Measurements from ENCODE around the gene OR51E1.

Gene OR51E1

DNA sequence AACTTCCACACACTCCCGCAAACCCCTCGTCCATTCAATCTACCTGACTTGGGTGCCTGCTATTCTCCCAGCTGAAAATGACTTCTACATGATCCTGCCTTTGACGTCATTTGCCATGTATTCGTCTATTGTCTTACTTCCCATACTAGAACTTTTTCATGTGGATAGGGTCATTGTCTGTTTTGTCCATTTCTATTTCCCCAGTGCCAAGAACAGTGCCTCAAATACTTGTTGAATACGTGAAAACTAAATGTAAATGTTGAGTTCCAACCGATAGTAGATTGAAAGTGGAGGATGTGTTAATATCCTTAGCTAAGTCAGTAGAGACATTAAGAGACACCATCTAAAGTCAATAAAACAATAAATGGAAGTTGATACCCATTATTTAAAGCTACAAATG, 36.7 kb upstream of the OR51E1 start (continued):
- TF ChIP-seq, protein P1, sequence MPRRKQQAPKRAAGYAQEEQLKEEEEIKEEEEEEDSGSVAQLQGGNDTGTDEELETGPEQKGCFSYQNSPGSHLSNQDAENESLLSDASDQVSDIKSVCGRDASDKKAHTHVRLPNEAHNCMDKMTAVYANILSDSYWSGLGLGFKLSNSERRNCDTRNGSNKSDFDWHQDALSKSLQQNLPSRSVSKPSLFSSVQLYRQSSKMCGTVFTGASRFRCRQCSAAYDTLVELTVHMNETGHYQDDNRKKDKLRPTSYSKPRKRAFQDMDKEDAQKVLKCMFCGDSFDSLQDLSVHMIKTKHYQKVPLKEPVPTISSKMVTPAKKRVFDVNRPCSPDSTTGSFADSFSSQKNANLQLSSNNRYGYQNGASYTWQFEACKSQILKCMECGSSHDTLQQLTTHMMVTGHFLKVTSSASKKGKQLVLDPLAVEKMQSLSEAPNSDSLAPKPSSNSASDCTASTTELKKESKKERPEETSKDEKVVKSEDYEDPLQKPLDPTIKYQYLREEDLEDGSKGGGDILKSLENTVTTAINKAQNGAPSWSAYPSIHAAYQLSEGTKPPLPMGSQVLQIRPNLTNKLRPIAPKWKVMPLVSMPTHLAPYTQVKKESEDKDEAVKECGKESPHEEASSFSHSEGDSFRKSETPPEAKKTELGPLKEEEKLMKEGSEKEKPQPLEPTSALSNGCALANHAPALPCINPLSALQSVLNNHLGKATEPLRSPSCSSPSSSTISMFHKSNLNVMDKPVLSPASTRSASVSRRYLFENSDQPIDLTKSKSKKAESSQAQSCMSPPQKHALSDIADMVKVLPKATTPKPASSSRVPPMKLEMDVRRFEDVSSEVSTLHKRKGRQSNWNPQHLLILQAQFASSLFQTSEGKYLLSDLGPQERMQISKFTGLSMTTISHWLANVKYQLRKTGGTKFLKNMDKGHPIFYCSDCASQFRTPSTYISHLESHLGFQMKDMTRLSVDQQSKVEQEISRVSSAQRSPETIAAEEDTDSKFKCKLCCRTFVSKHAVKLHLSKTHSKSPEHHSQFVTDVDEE (CRISPR knock-in tag; IDR thresholded peaks at IDR 0.05) = no peak
- TF ChIP-seq ZNF565 (CRISPR knock-in tag; conservative IDR thresholded peaks at IDR 0.05; ENCODE audit: low read depth) (no peak), TCF4 (CRISPR knock-in tag; IDR thresholded peaks at IDR 0.05; ENCODE audit: borderline replicate concordance) (no peak)

DNA sequence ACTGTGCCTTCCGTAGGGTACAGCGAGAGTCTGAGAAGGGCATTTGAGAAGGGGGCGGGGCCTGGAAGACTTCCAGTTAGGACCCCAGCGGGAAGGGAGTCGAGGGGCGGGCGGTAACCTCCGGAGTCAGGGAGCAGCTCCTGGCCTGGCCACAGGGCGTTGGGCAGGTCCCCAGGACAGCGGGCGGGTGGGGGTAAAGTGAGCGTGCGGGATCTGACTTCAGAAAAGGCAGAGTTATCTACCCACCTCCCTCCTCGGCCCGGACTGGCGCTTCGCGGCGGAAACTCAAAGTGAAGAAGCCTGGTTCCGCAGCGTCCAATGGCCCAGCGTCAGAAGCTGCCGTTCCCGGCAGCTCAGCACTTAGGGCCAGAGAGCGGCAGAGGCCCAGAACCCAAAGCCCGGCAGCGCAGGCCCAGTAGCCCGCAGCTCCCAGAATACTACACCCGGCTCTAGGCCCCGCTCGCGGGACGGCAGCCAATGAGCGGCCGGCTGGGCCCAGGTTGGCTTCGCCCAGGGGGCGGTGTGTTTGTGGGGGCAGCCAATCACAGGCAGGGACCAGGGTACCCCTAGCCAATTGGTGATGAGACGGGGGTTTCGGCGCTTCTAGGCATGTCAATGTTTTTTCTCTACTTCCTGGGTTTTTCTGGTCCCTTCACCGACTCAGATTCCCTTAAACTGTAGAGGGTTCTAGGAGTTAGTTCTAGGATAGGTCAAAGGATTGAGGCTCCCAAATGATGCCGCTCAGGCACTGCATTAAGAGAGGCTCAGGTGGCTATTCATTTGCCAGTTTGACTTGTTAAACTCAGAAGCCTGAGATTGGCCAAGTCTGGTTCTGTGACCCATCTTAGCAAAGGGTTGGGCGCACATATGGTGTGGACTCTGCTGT, 35.8 kb upstream of the OR51E1 start, which contains the start of gene TRIM68:
Gene TRIM68, minus strand, starts transcription at position 451 of the 886 bp plus-strand sequence. CDS start 2,727 bp downstream, outside the sequence.
- TF ChIP-seq ZNF565 (CRISPR knock-in tag; conservative IDR thresholded peaks at IDR 0.05; ENCODE audit: low read depth) (no peak), ISL1 (CRISPR knock-in tag; IDR thresholded peaks at IDR 0.05) (no peak), SNAI2 (CRISPR knock-in tag; IDR thresholded peaks at IDR 0.05) (0 out of 2 replicates have a peak, but pooled peaks have one; percentile 58), RARB (CRISPR knock-in tag; IDR thresholded peaks at IDR 0.05) (no peak)
- TF ChIP-seq, protein P2, sequence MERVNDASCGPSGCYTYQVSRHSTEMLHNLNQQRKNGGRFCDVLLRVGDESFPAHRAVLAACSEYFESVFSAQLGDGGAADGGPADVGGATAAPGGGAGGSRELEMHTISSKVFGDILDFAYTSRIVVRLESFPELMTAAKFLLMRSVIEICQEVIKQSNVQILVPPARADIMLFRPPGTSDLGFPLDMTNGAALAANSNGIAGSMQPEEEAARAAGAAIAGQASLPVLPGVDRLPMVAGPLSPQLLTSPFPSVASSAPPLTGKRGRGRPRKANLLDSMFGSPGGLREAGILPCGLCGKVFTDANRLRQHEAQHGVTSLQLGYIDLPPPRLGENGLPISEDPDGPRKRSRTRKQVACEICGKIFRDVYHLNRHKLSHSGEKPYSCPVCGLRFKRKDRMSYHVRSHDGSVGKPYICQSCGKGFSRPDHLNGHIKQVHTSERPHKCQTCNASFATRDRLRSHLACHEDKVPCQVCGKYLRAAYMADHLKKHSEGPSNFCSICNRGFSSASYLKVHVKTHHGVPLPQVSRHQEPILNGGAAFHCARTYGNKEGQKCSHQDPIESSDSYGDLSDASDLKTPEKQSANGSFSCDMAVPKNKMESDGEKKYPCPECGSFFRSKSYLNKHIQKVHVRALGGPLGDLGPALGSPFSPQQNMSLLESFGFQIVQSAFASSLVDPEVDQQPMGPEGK (CRISPR knock-in tag; IDR thresholded peaks at IDR 0.05; ENCODE audit: borderline replicate concordance) = no peak
- TF ChIP-seq, protein P1 (CRISPR knock-in tag; IDR thresholded peaks at IDR 0.05) = 0 out of 2 replicates have a peak, but pooled peaks have one; percentile 45
- peak; percentile 100 for ATAC-seq

DNA sequence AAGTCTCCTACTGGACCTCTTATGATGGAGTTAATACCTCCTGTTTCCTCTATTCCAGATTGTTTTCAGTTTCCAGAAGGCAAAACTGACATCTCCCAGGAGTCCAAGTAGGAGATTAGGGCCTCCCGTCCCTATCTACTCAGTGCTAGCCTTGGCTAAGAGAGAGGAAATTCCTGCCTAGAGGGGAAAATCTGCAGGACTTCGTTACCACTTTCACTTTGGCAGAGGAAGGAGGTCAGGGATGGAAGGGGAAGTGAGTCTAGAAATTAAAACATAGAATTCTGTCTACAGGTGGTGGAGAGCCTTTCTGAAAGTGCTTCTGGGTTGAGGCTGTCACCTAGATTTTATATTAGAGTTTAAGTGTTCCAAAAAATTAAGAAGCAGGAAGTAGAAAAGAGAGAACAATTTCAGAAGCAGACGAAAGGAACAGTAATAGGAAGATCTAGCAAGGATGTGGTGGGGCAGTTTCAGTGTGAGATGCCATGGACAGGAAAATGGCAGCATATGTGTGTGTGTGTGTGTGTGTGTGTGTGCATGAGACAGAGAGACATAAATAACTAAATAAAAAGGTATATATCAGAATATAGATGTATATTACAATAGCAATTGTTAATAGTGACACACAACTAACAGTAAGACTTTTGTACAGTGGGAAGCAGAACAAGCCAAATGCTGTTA, 33.4 kb upstream of the OR51E1 start:
- TF ChIP-seq TCF4 (CRISPR knock-in tag; IDR thresholded peaks at IDR 0.05; ENCODE audit: borderline replicate concordance) (no peak), ZNF565 (CRISPR knock-in tag; conservative IDR thresholded peaks at IDR 0.05; ENCODE audit: low read depth) (no peak), ISL1 (CRISPR knock-in tag; IDR thresholded peaks at IDR 0.05) (no peak), ESRRG (CRISPR knock-in tag; IDR thresholded peaks at IDR 0.05) (no peak), ZNF70 (CRISPR knock-in tag; IDR thresholded peaks at IDR 0.05) (no peak), RARB (CRISPR knock-in tag; IDR thresholded peaks at IDR 0.05) (no peak), PPARA (CRISPR knock-in tag; IDR thresholded peaks at IDR 0.05; ENCODE audit: borderline replicate concordance) (no peak), GLIS3 (CRISPR knock-in tag; IDR thresholded peaks at IDR 0.05) (no peak), ZFP30 (CRISPR knock-in tag; IDR thresholded peaks at IDR 0.05) (no peak), BACH2 (CRISPR knock-in tag; IDR thresholded peaks at IDR 0.05; ENCODE audit: borderline replicate concordance) (no peak), TOX (CRISPR knock-in tag; IDR thresholded peaks at IDR 0.05; ENCODE audit: borderline replicate concordance) (no peak), OSR1 (CRISPR knock-in tag; IDR thresholded peaks at IDR 0.05) (no peak), ZC3H10 (CRISPR knock-in tag; IDR thresholded peaks at IDR 0.05) (no peak)
- TF ChIP-seq, protein P3, sequence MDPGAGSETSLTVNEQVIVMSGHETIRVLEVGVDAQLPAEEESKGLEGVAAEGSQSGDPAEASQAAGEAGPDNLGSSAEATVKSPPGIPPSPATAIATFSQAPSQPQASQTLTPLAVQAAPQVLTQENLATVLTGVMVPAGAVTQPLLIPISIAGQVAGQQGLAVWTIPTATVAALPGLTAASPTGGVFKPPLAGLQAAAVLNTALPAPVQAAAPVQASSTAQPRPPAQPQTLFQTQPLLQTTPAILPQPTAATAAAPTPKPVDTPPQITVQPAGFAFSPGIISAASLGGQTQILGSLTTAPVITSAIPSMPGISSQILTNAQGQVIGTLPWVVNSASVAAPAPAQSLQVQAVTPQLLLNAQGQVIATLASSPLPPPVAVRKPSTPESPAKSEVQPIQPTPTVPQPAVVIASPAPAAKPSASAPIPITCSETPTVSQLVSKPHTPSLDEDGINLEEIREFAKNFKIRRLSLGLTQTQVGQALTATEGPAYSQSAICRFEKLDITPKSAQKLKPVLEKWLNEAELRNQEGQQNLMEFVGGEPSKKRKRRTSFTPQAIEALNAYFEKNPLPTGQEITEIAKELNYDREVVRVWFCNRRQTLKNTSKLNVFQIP (CRISPR knock-in tag; IDR thresholded peaks at IDR 0.05; ENCODE audit: borderline replicate concordance, low read depth) = no peak
- TF ChIP-seq, protein P4, sequence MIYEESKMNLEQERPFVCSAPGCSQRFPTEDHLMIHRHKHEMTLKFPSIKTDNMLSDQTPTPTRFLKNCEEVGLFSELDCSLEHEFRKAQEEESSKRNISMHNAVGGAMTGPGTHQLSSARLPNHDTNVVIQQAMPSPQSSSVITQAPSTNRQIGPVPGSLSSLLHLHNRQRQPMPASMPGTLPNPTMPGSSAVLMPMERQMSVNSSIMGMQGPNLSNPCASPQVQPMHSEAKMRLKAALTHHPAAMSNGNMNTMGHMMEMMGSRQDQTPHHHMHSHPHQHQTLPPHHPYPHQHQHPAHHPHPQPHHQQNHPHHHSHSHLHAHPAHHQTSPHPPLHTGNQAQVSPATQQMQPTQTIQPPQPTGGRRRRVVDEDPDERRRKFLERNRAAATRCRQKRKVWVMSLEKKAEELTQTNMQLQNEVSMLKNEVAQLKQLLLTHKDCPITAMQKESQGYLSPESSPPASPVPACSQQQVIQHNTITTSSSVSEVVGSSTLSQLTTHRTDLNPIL (CRISPR knock-in tag; IDR thresholded peaks at IDR 0.05; ENCODE audit: low read depth) = no peak
- TF ChIP-seq, protein P5, sequence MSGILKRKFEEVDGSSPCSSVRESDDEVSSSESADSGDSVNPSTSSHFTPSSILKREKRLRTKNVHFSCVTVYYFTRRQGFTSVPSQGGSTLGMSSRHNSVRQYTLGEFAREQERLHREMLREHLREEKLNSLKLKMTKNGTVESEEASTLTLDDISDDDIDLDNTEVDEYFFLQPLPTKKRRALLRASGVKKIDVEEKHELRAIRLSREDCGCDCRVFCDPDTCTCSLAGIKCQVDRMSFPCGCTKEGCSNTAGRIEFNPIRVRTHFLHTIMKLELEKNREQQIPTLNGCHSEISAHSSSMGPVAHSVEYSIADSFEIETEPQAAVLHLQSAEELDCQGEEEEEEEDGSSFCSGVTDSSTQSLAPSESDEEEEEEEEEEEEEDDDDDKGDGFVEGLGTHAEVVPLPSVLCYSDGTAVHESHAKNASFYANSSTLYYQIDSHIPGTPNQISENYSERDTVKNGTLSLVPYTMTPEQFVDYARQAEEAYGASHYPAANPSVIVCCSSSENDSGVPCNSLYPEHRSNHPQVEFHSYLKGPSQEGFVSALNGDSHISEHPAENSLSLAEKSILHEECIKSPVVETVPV (CRISPR knock-in tag; IDR thresholded peaks at IDR 0.05) = no peak
- ATAC-seq = no peak

Measured in SK-N-SH treated with all-trans-retinoic acid at 6 μM for 48 hours (cell line).